Activated CD8-positive, alpha-beta memory T cell treated with anti-CD3 and anti-CD28 coated beads for 36 hours (primary cell): ENCODE data around the gene PDE1C. TPM values are rescaled to one million over a fixed set of nuclear protein-coding genes. Genes with fewer than 3 reads are reported as not detected.
"Not testable (repeated sequence)": the region's sequence is repeated elsewhere in the genome, so short reads cannot be mapped to it uniquely, and the experiment has no call there.

Experiments used
- CTCF ChIA-PET: fragments of 350-600 bp; sonication (Branson Sonifier 250); formaldehyde crosslinking; loops from one replicate; lab custom pipeline; 2021; ENCODE audit warnings: antibody characterized with exemption; lab: Charles Lee
- POLR2A ChIA-PET: fragments of 350-600 bp; sonication (Branson Sonifier 250); formaldehyde crosslinking; loops from one replicate; lab custom pipeline; 2021; ENCODE audit warnings: antibody characterized with exemption; lab: Charles Lee
- total RNA-seq, 2 experiments: library from RNA; stranded (reverse); gene quantifications; one replicate each; pipeline ENCODE4 v1.2.3, GENCODE V29; 2021

Gene PDE1C
- total RNA-seq, 2 experiments from 2014 or later = not detected

DNA sequence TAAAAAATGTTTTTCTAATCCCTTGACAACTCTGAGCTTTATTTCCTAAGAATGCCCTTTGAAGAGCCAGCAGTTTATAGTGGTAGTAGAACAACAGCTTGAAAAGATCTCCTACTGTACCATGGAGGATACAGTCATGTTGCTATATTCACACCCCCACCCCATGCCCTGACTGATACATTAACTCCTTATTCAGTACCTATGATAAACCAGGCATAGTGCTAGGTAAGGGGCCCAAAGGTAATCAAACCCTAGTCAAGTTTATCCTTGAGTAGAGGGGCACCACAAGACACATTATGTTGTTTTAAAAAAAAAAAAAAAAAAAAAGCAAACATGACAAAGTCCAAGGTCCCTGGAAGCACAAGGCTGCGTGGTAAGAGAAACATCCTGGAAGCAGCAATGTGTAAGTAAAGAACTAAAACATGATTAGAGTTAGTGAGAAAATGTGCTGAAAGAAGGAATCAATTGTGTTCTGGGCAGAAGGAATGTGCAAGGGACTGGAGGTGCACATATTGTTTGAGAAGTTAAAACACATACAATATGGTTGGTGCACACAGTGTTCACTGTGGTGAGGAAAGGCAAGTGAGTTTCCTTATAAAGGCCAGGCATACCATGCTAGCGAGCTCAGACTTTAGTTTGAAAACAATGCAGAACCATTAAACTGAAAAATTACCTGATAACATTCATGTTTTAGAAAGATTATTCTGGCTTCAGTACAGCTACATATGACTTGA, 51.2 kb downstream of the PDE1C start:
- ChIA-PET CTCF (no interaction called here), POLR2A (no interaction called here)

DNA sequence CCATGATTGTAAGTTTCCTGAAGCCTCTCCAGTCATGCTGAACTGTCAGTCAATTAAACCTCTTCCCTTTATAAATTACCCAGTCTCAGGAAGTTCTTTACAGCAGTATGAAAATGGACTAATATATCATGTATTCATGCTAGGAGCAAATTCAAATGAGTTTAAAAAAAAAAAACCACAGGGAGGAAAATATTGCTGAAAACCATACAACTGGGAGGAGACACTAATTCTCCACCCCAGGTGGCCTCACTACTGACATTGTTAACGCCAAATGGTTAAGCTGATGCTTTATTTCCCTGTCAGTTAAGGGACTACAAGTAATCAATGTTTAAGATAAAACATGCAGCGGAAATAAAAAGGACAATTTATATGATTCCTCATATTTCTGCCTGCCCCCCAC, 55.1 kb downstream of the PDE1C start:
- ChIA-PET POLR2A (no interaction called here), CTCF (no interaction called here)

DNA sequence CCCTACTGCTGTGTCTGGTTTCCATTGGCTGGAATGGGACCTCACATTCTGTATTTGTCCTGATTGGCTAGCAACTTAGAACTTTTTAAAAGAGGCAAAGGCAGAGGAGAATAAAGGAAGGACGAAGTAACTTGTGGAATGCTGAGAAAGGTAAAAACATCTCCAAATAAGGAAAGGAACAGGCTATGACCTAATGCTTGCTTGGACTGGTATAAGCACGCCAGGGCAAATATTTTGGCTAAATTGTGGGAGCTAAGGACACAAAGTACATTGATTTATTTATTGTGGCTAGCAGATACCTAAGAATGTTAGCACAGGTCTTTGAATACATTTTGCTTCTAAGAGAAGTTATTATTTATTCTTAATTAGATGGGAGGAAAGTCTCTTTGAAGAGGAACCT, 56.7 kb downstream of the PDE1C start:
- CTCF ChIA-PET, POLR2A ChIA-PET: not testable (repeated sequence)

DNA sequence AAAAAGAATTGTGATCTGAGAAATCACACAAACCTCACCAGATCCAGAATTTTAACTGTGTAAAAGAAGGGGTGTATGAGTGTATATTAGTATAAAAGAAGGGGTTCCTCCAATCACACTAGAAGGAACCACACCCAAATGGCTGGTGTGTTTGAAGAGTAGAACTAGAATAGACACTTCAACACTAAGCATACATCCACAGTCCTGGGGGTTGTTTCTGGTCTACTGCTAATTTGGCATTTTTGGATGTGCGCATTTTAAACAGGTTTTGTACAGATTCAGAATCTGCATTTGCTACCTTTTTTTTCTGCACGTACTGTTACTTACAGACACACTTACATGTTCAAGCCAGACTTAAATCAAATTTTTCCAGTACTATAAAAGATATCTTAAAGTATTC, 64.6 kb downstream of the PDE1C start:
- POLR2A ChIA-PET = no interaction called here

DNA sequence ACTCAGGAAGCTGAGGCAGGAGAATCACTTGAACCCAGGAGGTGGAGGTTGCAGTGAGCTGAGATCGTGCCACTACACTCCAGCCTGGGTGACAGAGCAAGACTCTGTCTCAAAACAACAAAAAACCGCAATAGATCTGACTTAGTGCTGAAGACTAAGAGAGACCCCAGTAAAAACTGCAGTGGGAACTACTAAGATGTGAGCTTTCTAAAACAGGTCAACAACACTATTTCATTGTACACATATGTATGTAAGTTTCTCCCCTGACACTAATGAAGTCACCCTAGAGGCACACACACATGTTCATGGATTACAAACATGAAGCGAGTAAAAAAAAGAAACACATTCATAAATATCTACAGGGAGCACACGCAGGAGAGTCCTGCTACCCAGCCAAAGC, 68.3 kb downstream of the PDE1C start:
- ChIA-PET POLR2A (no interaction called here), CTCF (no interaction called here)

More for the DNA sequence above, 64.6 kb downstream of the PDE1C start:
- CTCF ChIA-PET = no interaction called here

- POLR2A ChIA-PET = no interaction called here
Observed at GRCh38 chr7:31997423-31997822, 72.8 kb downstream of the PDE1C start.

GRCh38 chr7:31995134-31995533, 75.1 kb downstream of the PDE1C start:
- ChIA-PET POLR2A (no interaction called here), CTCF (no interaction called here)

More at GRCh38 chr7:31997423-31997822, 72.8 kb downstream of the PDE1C start:
- CTCF ChIA-PET = no interaction called here

DNA sequence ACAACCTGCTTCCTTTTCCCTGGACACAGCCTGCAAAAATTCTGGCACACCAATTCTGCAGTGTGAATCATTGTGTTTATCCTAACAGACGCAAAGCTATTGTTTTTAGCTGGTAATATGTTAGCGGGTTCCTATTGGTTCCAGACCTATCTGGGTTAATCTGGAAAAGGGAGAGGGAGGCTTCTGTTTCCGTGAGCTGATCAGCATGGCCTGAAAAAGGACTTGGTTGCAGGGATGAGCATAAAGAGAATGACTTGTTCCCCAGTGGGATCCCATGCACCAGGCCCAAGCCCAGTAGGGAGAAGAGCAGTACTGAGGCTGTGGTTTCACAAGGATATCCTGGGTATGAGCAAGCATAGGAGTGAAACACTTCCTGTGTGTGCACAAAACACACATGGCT, 78.4 kb downstream of the PDE1C start:
- CTCF ChIA-PET = no interaction called here

GRCh38 chr7:31991406-31991805, 78.8 kb downstream of the PDE1C start:
- ChIA-PET CTCF (no interaction called here), POLR2A (no interaction called here)

More for the DNA sequence above, 78.4 kb downstream of the PDE1C start:
- POLR2A ChIA-PET = no interaction called here

DNA sequence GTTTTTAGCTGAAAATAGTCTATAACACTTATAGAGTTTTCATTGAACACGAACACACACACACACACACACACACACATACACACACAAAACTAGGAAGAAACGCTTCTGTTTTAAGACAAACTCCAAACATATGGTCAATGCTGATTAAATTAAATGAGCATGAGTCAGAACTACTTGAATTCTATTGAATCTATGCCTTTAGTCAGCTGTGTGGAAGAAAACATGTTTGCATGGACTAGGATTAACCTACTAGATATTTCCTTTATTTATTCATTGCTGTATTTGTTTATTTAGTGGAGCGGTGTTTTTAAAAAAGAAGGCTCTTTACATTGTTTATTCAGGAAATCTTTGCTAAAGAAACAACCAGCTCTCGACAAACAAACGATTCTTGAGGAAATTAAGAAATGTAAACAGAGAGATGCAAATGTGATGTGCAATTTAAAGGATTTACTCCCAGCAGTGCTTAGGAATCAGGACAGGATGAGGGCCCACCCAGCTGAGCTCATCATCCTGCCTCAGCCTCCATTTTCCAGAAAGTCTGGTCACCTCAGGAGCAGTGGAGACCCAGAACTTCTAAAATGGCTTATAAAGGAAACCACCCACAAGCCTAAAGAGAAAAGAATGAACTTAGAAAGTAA, 83.2 kb downstream of the PDE1C start:
- ChIA-PET CTCF (no interaction called here), POLR2A (no interaction called here)

DNA sequence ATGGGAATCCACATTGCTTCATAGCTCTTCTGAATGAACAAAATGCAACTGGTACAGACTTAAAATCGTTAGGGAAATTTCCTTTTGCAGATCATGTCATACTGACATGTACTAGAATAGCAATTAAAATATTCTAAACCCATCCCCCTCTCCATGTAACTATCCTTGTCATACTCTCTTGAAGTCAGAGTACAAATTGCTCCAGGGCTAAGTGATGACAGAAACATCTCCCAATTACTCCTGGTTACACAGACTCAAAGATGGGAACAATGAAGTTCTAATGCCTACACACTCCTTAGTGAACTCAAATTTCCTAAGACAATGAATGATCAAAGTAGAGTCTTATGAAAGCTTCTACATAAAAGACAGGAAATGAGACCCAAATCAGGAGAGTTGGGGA, 87.2 kb downstream of the PDE1C start:
- POLR2A ChIA-PET = no interaction called here
- CTCF ChIA-PET = no interaction called here

DNA sequence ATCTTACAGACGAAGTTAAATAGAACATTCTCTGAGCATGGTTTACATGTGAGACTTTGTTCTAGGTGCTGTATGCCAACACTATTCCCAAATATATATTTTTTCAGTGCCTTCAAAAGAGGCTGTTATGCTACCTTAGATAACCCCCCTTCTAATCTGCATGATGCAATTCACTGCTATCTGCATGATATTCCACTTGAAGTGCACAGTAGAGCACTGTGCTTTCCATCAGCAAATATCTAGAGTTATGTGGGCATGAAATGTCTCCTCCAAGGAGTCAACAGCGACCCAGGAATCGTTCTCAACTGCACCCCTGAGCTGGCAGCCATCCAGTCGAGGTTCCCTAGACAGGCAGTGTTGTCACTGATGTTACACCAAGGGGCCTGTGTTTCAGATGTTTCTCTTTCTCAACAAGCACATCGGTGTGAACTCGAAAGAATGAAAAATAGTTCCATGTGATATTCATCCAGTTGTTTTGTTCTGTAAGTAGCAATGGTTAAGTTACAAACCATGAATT, 88.3 kb downstream of the PDE1C start:
- ChIA-PET POLR2A (no interaction called here), CTCF (no interaction called here)

DNA sequence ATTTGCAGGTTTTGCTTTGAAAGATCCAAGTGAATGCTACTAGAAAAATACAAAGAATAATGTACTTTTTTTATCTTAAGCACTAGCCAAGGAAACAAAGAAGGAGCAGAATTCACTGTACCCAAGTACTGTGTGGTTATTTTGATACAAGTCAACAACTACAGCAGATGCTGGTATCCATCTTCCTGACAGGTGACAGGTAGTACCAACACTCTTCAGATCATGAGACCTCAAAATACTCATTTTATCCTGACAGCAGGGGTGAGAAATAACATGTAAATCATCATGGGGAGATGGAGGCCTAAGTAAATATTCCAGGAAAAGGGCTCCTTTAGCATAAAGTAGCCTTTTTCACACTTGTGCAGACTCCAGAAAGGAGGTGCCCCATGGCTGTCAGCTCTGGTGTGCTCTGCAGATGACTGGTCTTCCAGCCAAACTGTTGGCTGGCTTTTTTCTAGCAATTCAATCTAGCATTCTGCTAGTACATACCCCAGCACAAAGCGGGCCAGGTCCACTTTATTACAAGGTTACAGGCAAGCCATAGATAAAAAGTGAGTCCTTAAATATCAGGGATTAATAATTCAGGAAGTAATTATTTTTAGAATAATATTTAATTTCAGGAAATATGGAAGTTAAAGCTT, 90.4 kb downstream of the PDE1C start:
- POLR2A ChIA-PET = no interaction called here

GRCh38 chr7:31975546-31975945, 94.7 kb downstream of the PDE1C start:
- POLR2A ChIA-PET = no interaction called here
- CTCF ChIA-PET = no interaction called here

More for the DNA sequence above, 90.4 kb downstream of the PDE1C start:
- CTCF ChIA-PET = no interaction called here

GRCh38 chr7:31974351-31974750, 95.9 kb downstream of the PDE1C start:
- POLR2A ChIA-PET = no interaction called here
- CTCF ChIA-PET = no interaction called here

- CTCF ChIA-PET = no interaction called here
- POLR2A ChIA-PET = no interaction called here
Observed at GRCh38 chr7:31971049-31971667, 99.0 kb downstream of the PDE1C start.

DNA sequence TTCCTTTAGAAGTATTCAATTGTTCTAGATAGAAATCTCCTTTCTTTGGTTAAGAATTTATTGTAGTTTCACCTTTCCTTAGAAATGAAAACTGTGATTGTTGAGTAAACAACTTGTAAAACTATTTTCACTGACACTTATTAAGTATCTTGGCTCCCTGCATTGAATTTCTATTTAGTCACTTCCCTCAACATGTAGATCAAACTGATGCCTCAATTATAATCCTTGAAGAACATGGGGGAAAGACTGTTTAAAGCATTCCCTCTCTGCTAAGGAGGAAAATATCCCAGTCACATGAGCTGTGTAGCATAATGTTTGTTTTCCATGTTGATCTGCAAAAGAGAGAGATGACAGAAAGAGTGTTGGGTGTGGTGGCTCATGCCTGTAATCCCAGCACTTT, 99.7 kb downstream of the PDE1C start:
- ChIA-PET CTCF (no interaction called here), POLR2A (no interaction called here)

DNA sequence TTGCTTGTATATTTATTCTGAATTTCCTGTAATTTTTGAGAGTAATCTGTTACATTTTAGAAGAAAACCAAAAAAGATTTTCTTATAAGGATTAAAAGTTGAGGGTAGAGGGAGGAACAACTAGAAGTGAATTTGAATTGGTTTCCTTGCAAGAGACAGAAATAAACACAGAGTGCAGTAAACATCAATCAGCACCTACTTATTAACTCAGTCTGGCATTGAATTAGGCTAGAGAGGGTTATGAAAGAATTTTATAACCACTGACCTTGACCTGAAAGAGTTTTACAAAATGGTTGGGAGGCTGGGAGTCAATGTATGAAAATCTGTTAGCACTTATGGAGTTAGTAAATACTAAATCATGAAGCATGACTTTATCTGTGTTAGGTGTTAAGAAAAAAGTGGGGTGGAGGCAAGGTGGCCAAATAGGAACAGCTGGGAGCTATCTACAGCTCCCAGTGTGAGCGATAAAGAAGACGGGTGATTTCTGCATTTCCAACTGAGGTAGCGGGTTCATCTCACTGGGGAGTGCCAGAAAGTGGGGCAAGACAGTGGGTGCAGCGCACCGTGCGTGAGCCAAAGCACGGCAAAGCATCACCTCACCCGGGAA, 106.5 kb downstream of the PDE1C start:
- ChIA-PET POLR2A (no interaction called here), CTCF (no interaction called here)

- ChIA-PET POLR2A (no interaction called here), CTCF (no interaction called here)
Observed at GRCh38 chr7:31962246-31962645, 108.0 kb downstream of the PDE1C start.

- POLR2A ChIA-PET = no interaction called here
- CTCF ChIA-PET = no interaction called here
Observed at GRCh38 chr7:31958226-31958625, 112.0 kb downstream of the PDE1C start.
